SK-N-SH (cell line): ENCODE results near the gene NR6A1.

Experiments used
- CHD2 ChIP-seq: fragments of 150-350 bp; IDR thresholded peaks from 2 replicates; pipeline ENCODE4 v1.6.1; 2018; ENCODE audit warnings: low read length; ENCODE audit not compliant: partially characterized antibody
- GATA2 ChIP-seq: sonication (generic); formaldehyde crosslinking; IDR thresholded peaks from 2 replicates; pipeline ENCODE4 v1.5.0; 2020; ENCODE audit warnings: mild to moderate bottlenecking, missing genetic modification reagents
- TF ChIP-seq, protein P1 (sequence below): IDR thresholded peaks from 2 replicates; pipeline ENCODE4 v1.4.0; 2012; ENCODE audit warnings: low read depth
- TF ChIP-seq, protein P2 (sequence below): fragments of 200-600 bp; sonication (generic); IDR thresholded peaks from 2 replicates; pipeline ENCODE4 v1.6.1; 2017; ENCODE audit warnings: antibody characterized with exemption, mild to moderate bottlenecking, moderate library complexity

DNA sequence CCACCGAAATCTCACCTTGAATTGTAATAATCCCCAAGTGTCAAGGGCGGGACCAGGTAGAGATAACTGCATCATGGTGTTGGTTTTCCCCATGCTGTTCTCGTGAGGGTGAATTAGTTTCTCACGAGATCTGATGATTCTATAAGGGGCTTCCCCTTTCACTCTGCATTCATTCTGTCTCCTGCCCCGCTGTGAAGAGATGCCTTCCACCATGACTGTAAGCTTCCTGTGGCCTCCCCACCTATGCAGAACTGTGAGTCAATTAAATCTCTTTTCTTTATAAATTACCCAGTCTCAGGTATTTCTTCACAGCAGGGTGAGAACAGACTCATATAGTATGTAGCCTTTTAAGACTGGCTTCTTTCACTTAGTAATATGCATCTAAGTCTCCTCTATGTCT, 135.8 kb downstream of the NR6A1 start:
- TF ChIP-seq GATA2 (CRISPR knock-in tag) (no peak), CHD2 (no peak)
- TF ChIP-seq, protein P1, sequence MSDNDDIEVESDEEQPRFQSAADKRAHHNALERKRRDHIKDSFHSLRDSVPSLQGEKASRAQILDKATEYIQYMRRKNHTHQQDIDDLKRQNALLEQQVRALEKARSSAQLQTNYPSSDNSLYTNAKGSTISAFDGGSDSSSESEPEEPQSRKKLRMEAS = no peak
- TF ChIP-seq, protein P2, sequence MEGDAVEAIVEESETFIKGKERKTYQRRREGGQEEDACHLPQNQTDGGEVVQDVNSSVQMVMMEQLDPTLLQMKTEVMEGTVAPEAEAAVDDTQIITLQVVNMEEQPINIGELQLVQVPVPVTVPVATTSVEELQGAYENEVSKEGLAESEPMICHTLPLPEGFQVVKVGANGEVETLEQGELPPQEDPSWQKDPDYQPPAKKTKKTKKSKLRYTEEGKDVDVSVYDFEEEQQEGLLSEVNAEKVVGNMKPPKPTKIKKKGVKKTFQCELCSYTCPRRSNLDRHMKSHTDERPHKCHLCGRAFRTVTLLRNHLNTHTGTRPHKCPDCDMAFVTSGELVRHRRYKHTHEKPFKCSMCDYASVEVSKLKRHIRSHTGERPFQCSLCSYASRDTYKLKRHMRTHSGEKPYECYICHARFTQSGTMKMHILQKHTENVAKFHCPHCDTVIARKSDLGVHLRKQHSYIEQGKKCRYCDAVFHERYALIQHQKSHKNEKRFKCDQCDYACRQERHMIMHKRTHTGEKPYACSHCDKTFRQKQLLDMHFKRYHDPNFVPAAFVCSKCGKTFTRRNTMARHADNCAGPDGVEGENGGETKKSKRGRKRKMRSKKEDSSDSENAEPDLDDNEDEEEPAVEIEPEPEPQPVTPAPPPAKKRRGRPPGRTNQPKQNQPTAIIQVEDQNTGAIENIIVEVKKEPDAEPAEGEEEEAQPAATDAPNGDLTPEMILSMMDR = no peak
